SK-N-SH treated with all-trans-retinoic acid at 6 μM for 48 hours (cell line): ENCODE data around the gene SH3PXD2A.

Experiments
- ATAC-seq: fragments of 200-7000 bp; cut with Tn5 transposase; 3 replicates; pipeline ENCODE4 v1.9.1; 2020; ENCODE audit warnings: mild to moderate bottlenecking, moderate library complexity
- ARNTL ChIP-seq: fragments of 450-650 bp; formaldehyde crosslinking; IDR thresholded peaks from 2 replicates; pipeline ENCODE4 v1.5.0; 2020; ENCODE audit warnings: low read depth, mild to moderate bottlenecking, moderate library complexity, borderline replicate concordance
- BACH2 ChIP-seq: fragments of 250-450 bp; sonication (Bioruptor Pico); IDR thresholded peaks from 2 replicates; pipeline ENCODE4 v1.9.0; 2021; ENCODE audit warnings: mild to moderate bottlenecking, borderline replicate concordance
- CREB5 ChIP-seq: fragments of 250-450 bp; sonication (Bioruptor Pico); IDR thresholded peaks from 2 replicates; pipeline ENCODE4 v1.5.1; 2020; ENCODE audit warnings: low read depth, mild to moderate bottlenecking, moderate library complexity
- CSDC2 ChIP-seq: fragments of 250-450 bp; sonication (Bioruptor Pico); IDR thresholded peaks from 2 replicates; pipeline ENCODE4 v1.5.0; 2020; ENCODE audit warnings: mild to moderate bottlenecking, moderate library complexity
- CSRNP3 ChIP-seq: fragments of 250-450 bp; sonication (Bioruptor Pico); IDR thresholded peaks from 2 replicates; pipeline ENCODE4 v1.5.1; 2021; ENCODE audit warnings: mild to moderate bottlenecking, moderate library complexity
- ESRRG ChIP-seq: fragments of 250-450 bp; sonication (Bioruptor Pico); IDR thresholded peaks from 2 replicates; pipeline ENCODE4 v1.6.1; 2021; ENCODE audit warnings: mild to moderate bottlenecking
- GLIS3 ChIP-seq: fragments of 250-450 bp; sonication (Bioruptor Pico); IDR thresholded peaks from 2 replicates; pipeline ENCODE4 v1.5.0; 2020; ENCODE audit warnings: mild to moderate bottlenecking, moderate library complexity
- ISL1 ChIP-seq: fragments of 250-450 bp; sonication (Bioruptor Pico); IDR thresholded peaks from 2 replicates; pipeline ENCODE4 v2.1.2; 2022; ENCODE audit warnings: mild to moderate bottlenecking, moderate library complexity
- OSR1 ChIP-seq: fragments of 250-450 bp; sonication (Bioruptor Pico); IDR thresholded peaks from 2 replicates; pipeline ENCODE4 v1.8.0; 2022; ENCODE audit warnings: moderate library complexity, mild to moderate bottlenecking, inconsistent platforms
- POU6F1 ChIP-seq: fragments of 250-450 bp; sonication (Bioruptor Pico); IDR thresholded peaks from 2 replicates; pipeline ENCODE4 v1.8.0; 2021; ENCODE audit warnings: low read depth, mild to moderate bottlenecking, moderate library complexity, borderline replicate concordance
- PPARA ChIP-seq: fragments of 250-450 bp; sonication (Bioruptor Pico); IDR thresholded peaks from 2 replicates; pipeline ENCODE4 v1.5.0; 2020; ENCODE audit warnings: mild to moderate bottlenecking, borderline replicate concordance
- RARB ChIP-seq: fragments of 250-450 bp; sonication (Bioruptor Pico); IDR thresholded peaks from 2 replicates; pipeline ENCODE4 v1.8.0; 2021; ENCODE audit warnings: mild to moderate bottlenecking, moderate library complexity
- SNAI2 ChIP-seq: fragments of 250-450 bp; sonication (Bioruptor Pico); IDR thresholded peaks from 2 replicates; pipeline ENCODE4 v1.5.0; 2020; ENCODE audit warnings: mild to moderate bottlenecking, moderate library complexity
- TCF4 ChIP-seq: fragments of 250-450 bp; sonication (Bioruptor Pico); IDR thresholded peaks from 2 replicates; pipeline ENCODE4 v1.8.0; 2021; ENCODE audit warnings: mild to moderate bottlenecking, moderate library complexity, borderline replicate concordance
- TOX ChIP-seq: fragments of 250-450 bp; sonication (Bioruptor Pico); IDR thresholded peaks from 2 replicates; pipeline ENCODE4 v1.8.0; 2021; ENCODE audit warnings: mild to moderate bottlenecking, moderate library complexity, borderline replicate concordance
- ZC3H10 ChIP-seq: fragments of 250-450 bp; sonication (Bioruptor Pico); IDR thresholded peaks from 2 replicates; pipeline ENCODE4 v1.5.1; 2021; ENCODE audit warnings: mild to moderate bottlenecking, moderate library complexity
- ZFP3 ChIP-seq: fragments of 250-450 bp; sonication (Bioruptor Pico); IDR thresholded peaks from 2 replicates; pipeline ENCODE4 v1.5.0; 2020; ENCODE audit warnings: mild to moderate bottlenecking, moderate library complexity
- ZFP30 ChIP-seq: fragments of 450-650 bp; formaldehyde crosslinking; IDR thresholded peaks from 2 replicates; pipeline ENCODE4 v1.5.0; 2022; ENCODE audit warnings: mild to moderate bottlenecking, moderate library complexity
- ZNF565 ChIP-seq: fragments of 450-650 bp; formaldehyde crosslinking; conservative IDR thresholded peaks from 2 replicates; pipeline ENCODE4 v1.5.0; 2020; ENCODE audit warnings: low read depth, mild to moderate bottlenecking, moderate library complexity
- ZNF70 ChIP-seq: fragments of 450-650 bp; formaldehyde crosslinking; IDR thresholded peaks from 2 replicates; pipeline ENCODE4 v1.5.0; 2020; ENCODE audit warnings: mild to moderate bottlenecking, moderate library complexity
- ZNF8 ChIP-seq: fragments of 450-650 bp; formaldehyde crosslinking; IDR thresholded peaks from 2 replicates; pipeline ENCODE4 v1.5.0; 2020; ENCODE audit warnings: mild to moderate bottlenecking, moderate library complexity

The SH3PXD2A gene

GRCh38 chr10:103764296-103765088 lies 90.9 kb downstream of the SH3PXD2A start:
- no peak for TF ChIP-seq ZC3H10 (CRISPR knock-in tag)
- TF ChIP-seq PPARA (CRISPR knock-in tag), result no peak
- no peak for TF ChIP-seq TCF4
- TF ChIP-seq POU6F1 (CRISPR knock-in tag), result no peak
- TF ChIP-seq CSDC2, result no peak
- TF ChIP-seq SNAI2 (CRISPR knock-in tag), result no peak
- no peak for TF ChIP-seq ZFP30
- TF ChIP-seq GLIS3, result no peak
- TF ChIP-seq RARB (CRISPR knock-in tag), result no peak
- no peak for TF ChIP-seq OSR1
- no peak for TF ChIP-seq ZNF565
- no peak for TF ChIP-seq ESRRG (CRISPR knock-in tag)
- TF ChIP-seq CREB5 (CRISPR knock-in tag), result no peak
- TF ChIP-seq BACH2 (CRISPR knock-in tag), result no peak
- no peak for TF ChIP-seq ZNF70 (CRISPR knock-in tag)
- no peak for TF ChIP-seq ISL1 (CRISPR knock-in tag)

GRCh38 chr10:103763374-103764202 lies 91.8 kb downstream of the SH3PXD2A start:
- ATAC-seq, result no peak
- TF ChIP-seq ZNF8 (CRISPR knock-in tag), result no peak
- no peak for TF ChIP-seq ZFP3
- no peak for TF ChIP-seq TCF4
- TF ChIP-seq POU6F1 (CRISPR knock-in tag), result no peak

More at GRCh38 chr10:103764296-103765088, 90.9 kb downstream of the SH3PXD2A start:
- ATAC-seq, result no peak

- ATAC-seq, result no peak
- TF ChIP-seq ZNF565 (no peak), ISL1 (CRISPR knock-in tag) (no peak)
Measured at GRCh38 chr10:103762916-103763315, 92.5 kb downstream of the SH3PXD2A start.

GRCh38 chr10:103762162-103762561 lies 93.2 kb downstream of the SH3PXD2A start:
- ATAC-seq, result no peak
- TF ChIP-seq ARNTL (CRISPR knock-in tag) (no peak), CREB5 (CRISPR knock-in tag) (no peak), ISL1 (CRISPR knock-in tag) (no peak), TCF4 (no peak), CSRNP3 (CRISPR knock-in tag) (no peak), ZNF8 (CRISPR knock-in tag) (no peak), GLIS3 (no peak), TOX (no peak), CSDC2 (no peak), POU6F1 (CRISPR knock-in tag) (no peak)
